ENCODE data around the gene KDF1. TPM values are rescaled to one million over a fixed set of nuclear protein-coding genes. Genes with fewer than 3 reads are reported as not detected.

KDF1 gene
- total and polyA plus RNA-seq, 2 of the 13 experiments (the other 11 are each of a cell fraction or from before 2014, with no cell fraction given) = 1.9 to 4.9 TPM

GRCh38 chr1:27001570-27002360, 41.5 kb upstream of the KDF1 start (continued):
- TF ChIP-seq FIP1L1 (IDR thresholded peaks at IDR 0.05; ENCODE audit: borderline replicate concordance, insufficient read depth, low read depth, low read length) (peak; percentile 65; the same call in 1 of the 2 replicates), ATM (IDR thresholded peaks at IDR 0.05; ENCODE audit: borderline replicate concordance) (no peak), KAT2B (IDR thresholded peaks at IDR 0.05; ENCODE audit: borderline replicate concordance, low read depth, low read length) (no peak), STAG1 (CRISPR knock-in tag; IDR thresholded peaks at IDR 0.05) (no peak), ZSCAN30 (CRISPR knock-in tag; IDR thresholded peaks at IDR 0.05) (no peak), ZNF557 (CRISPR knock-in tag; IDR thresholded peaks at IDR 0.05) (no peak), ZNF468 (CRISPR knock-in tag; IDR thresholded peaks at IDR 0.05) (no peak), ZNF878 (CRISPR knock-in tag; IDR thresholded peaks at IDR 0.05) (no peak), ZC3H13 (CRISPR knock-in tag; IDR thresholded peaks at IDR 0.05) (peak; percentile 27; the same call in 1 of the 2 replicates), ZFAT (CRISPR knock-in tag; conservative IDR thresholded peaks at IDR 0.05) (no peak), SPEN (CRISPR knock-in tag; IDR thresholded peaks at IDR 0.05; ENCODE audit: low read depth) (no peak), BHLHE40 (IDR thresholded peaks at IDR 0.05; ENCODE audit: low read length) (no peak), ZNF281 (CRISPR knock-in tag; IDR thresholded peaks at IDR 0.05; ENCODE audit: borderline replicate concordance) (no peak), MIER2 (CRISPR knock-in tag; IDR thresholded peaks at IDR 0.05) (no peak), ZNF781 (CRISPR knock-in tag; IDR thresholded peaks at IDR 0.05; ENCODE audit: borderline replicate concordance, not compliant biosample characterization) (no peak), PLRG1 (conservative IDR thresholded peaks at IDR 0.05) (no peak), ZNF780A (CRISPR knock-in tag; IDR thresholded peaks at IDR 0.05) (no peak), ZNF570 (CRISPR knock-in tag; IDR thresholded peaks at IDR 0.05; ENCODE audit: borderline replicate concordance) (no peak), ELF1 (CRISPR knock-in tag; IDR thresholded peaks at IDR 0.05) (no peak), GLI4 (CRISPR knock-in tag; IDR thresholded peaks at IDR 0.05; ENCODE audit: borderline replicate concordance) (no peak), AKNA (CRISPR knock-in tag; IDR thresholded peaks at IDR 0.05; ENCODE audit: borderline replicate concordance) (no peak), HNRNPLL (IDR thresholded peaks at IDR 0.05; ENCODE audit: low read depth, low read length, poor library complexity, severe bottlenecking) (no peak), GTF3A (CRISPR knock-in tag; conservative IDR thresholded peaks at IDR 0.05) (0 out of 2 replicates have a peak, but pooled peaks have one; percentile 82), ZNF816 (CRISPR knock-in tag; IDR thresholded peaks at IDR 0.05; ENCODE audit: borderline replicate concordance) (peak; percentile 65)
